H9 (cell line): Measurements from ENCODE around the gene PTPRS. TPM values are rescaled to one million over a fixed set of nuclear protein-coding genes. Genes with fewer than 3 reads are reported as not detected.

Source experiments
- DNase-seq: peaks from one replicate; pipeline ENCODE4 v3.0.0-alpha.2; 2017
- H2AFZ ChIP-seq: one replicate; pipeline ENCODE4 v1.6.1; 2013; ENCODE audit warnings: mild to moderate bottlenecking, low read length, control low read depth, moderate library complexity
- H2AK5ac ChIP-seq: 2 replicates; pipeline ENCODE4 v1.6.1; 2013; ENCODE audit warnings: low read length, control low read depth, mixed read lengths; ENCODE audit not compliant: insufficient read length
- H2BK120ac ChIP-seq: one replicate; pipeline ENCODE4 v1.6.1; 2013; ENCODE audit warnings: low read depth, mild to moderate bottlenecking, low read length, control low read depth, inconsistent platforms; ENCODE audit not compliant: poor library complexity, severe bottlenecking
- H2BK12ac ChIP-seq: 2 replicates; pipeline ENCODE4 v1.6.1; 2013; ENCODE audit warnings: low read length, control low read depth, mixed read lengths, low read depth; ENCODE audit not compliant: insufficient read length
- H2BK15ac ChIP-seq: 2 replicates; pipeline ENCODE4 v1.6.1; 2013; ENCODE audit warnings: low read depth, low read length, control low read depth
- H2BK20ac ChIP-seq: one replicate; pipeline ENCODE4 v1.6.1; 2013; ENCODE audit warnings: low read depth, mild to moderate bottlenecking, low read length, control low read depth, inconsistent platforms; ENCODE audit not compliant: poor library complexity, severe bottlenecking
- H2BK5ac ChIP-seq: 2 replicates; pipeline ENCODE4 v1.6.1; 2013; ENCODE audit warnings: low read length, control low read depth, mixed read lengths; ENCODE audit not compliant: insufficient read length
- H3K14ac ChIP-seq: 2 replicates; pipeline ENCODE4 v1.6.1; 2013; ENCODE audit warnings: low read length, control low read depth; ENCODE audit not compliant: insufficient read depth
- H3K18ac ChIP-seq: 2 replicates; pipeline ENCODE4 v1.6.1; 2013; ENCODE audit warnings: low read depth, mild to moderate bottlenecking, mixed read lengths, low read length, control low read depth; ENCODE audit not compliant: insufficient read length
- H3K23ac ChIP-seq: 2 replicates; pipeline ENCODE4 v1.6.1; 2013; ENCODE audit warnings: low read length, control low read depth, mixed read lengths, low read depth; ENCODE audit not compliant: insufficient read length
- H3K23me2 ChIP-seq: 2 replicates; pipeline ENCODE4 v1.6.1; 2013; ENCODE audit warnings: low read depth, mild to moderate bottlenecking, mixed read lengths, low read length, control low read depth; ENCODE audit not compliant: insufficient read length, poor library complexity, severe bottlenecking
- H3K27ac ChIP-seq: 2 replicates; pipeline ENCODE4 v1.5.1; 2013; ENCODE audit warnings: low read length, control low read depth, mixed read lengths, low read depth; ENCODE audit not compliant: insufficient read length
- H3K27me3 ChIP-seq: 2 replicates; pipeline ENCODE4 v1.6.1; 2013; ENCODE audit warnings: low read length, control low read depth, inconsistent platforms; ENCODE audit not compliant: insufficient read depth
- H3K4ac ChIP-seq: 2 replicates; pipeline ENCODE4 v1.6.1; 2013; ENCODE audit warnings: low read depth, mild to moderate bottlenecking, control low read depth, inconsistent platforms, low read length, moderate library complexity
- H3K4me1 ChIP-seq: 2 replicates; pipeline ENCODE4 v1.6.1; 2013; ENCODE audit warnings: low read length, control low read depth, inconsistent platforms; ENCODE audit not compliant: insufficient read depth
- H3K4me2 ChIP-seq: 2 replicates; pipeline ENCODE4 v1.6.1; 2013; ENCODE audit warnings: low read length, control low read depth, mixed read lengths; ENCODE audit not compliant: insufficient read length, insufficient read depth
- H3K56ac ChIP-seq: 2 replicates; pipeline ENCODE4 v1.6.1; 2013; ENCODE audit warnings: low read depth, mild to moderate bottlenecking, mixed read lengths, low read length, control low read depth; ENCODE audit not compliant: insufficient read length
- H3K79me1 ChIP-seq: 2 replicates; pipeline ENCODE4 v1.6.1; 2013; ENCODE audit warnings: low read depth, mild to moderate bottlenecking, moderate library complexity, low read length, control low read depth, inconsistent platforms; ENCODE audit not compliant: insufficient read depth, poor library complexity, severe bottlenecking
- H3K79me2 ChIP-seq: 2 replicates; pipeline ENCODE4 v1.6.1; 2013; ENCODE audit warnings: low read length, control low read depth, inconsistent platforms; ENCODE audit not compliant: insufficient read depth
- H3K9ac ChIP-seq: 2 replicates; pipeline ENCODE4 v1.6.1; 2013; ENCODE audit warnings: low read length, control low read depth, mixed read lengths; ENCODE audit not compliant: insufficient read length; ENCODE audit errors: extremely low read depth
- H3K9me3 ChIP-seq: one replicate; pipeline ENCODE4 v1.6.1; 2013; ENCODE audit warnings: low read depth, low read length, inconsistent platforms; ENCODE audit not compliant: control insufficient read depth
- H3T11ph ChIP-seq: one replicate; pipeline ENCODE4 v1.6.1; 2013; ENCODE audit warnings: mild to moderate bottlenecking, low read length, control low read depth, inconsistent platforms
- H4K20me1 ChIP-seq: one replicate; pipeline ENCODE4 v1.6.1; 2013; ENCODE audit not compliant: control insufficient read depth, insufficient read length, insufficient read depth
- H4K5ac ChIP-seq: 2 replicates; pipeline ENCODE4 v1.6.1; 2013; ENCODE audit warnings: low read depth, mild to moderate bottlenecking, mixed read lengths, low read length, control low read depth; ENCODE audit not compliant: insufficient read length
- H4K8ac ChIP-seq: replicated peaks from 2 replicates; pipeline ENCODE4 v1.6.1; 2013; ENCODE audit warnings: low read length, control low read depth, mixed read lengths, low read depth; ENCODE audit not compliant: insufficient read length
- H4K91ac ChIP-seq: 2 replicates; pipeline ENCODE4 v1.6.1; 2013; ENCODE audit warnings: low read depth, mild to moderate bottlenecking, moderate library complexity, mixed read lengths, low read length, control low read depth; ENCODE audit not compliant: insufficient read length
- H3K27ac Mint-ChIP-seq, 3 experiments: 2 replicates in 2 of 3; 3 replicates in 1 of 3; pipeline ENCODE4 v1.8.0; 2020 to 2021; ENCODE audit warnings: mixed read lengths in 3 of 3, mild to moderate bottlenecking in 1 of 3, moderate library complexity in 1 of 3
- H3K27me3 Mint-ChIP-seq: 2 replicates; pipeline ENCODE4 v1.8.0; 2021; ENCODE audit warnings: low read depth, mild to moderate bottlenecking, moderate library complexity, mixed read lengths
- H3K36me3 Mint-ChIP-seq, 3 experiments: 2 replicates in 2 of 3; 3 replicates in 1 of 3; pipeline ENCODE4 v1.8.0; 2020 to 2021; ENCODE audit warnings: low read depth in 3 of 3, mixed read lengths in 3 of 3; ENCODE audit not compliant: insufficient read depth in 1 of 3
- H3K4me1 Mint-ChIP-seq, 2 experiments: 2 replicates each; pipeline ENCODE4 v1.8.0; 2020; ENCODE audit warnings: mixed read lengths in 2 of 2
- H3K4me3 Mint-ChIP-seq, 2 experiments: 2 replicates in 1 of 2; 3 replicates in 1 of 2; pipeline ENCODE4 v1.8.0; 2020 to 2021; ENCODE audit warnings: mild to moderate bottlenecking in 2 of 2, mixed read lengths in 2 of 2, moderate library complexity in 1 of 2
- H3K9me3 Mint-ChIP-seq, 2 experiments: 2 replicates in 1 of 2; 3 replicates in 1 of 2; pipeline ENCODE4 v1.8.0; 2020; ENCODE audit warnings: mild to moderate bottlenecking in 2 of 2, mixed read lengths in 2 of 2, moderate library complexity in 1 of 2
- WGBS: extraction: QIAGEN DNeasy Blood & Tissue Kit; methylation state at CpG from one replicate; pipeline ENCODE4 v1.1.7; 2013; ENCODE audit warnings: missing lambda C conversion rate, low lambda C conversion rate, mixed read lengths; ENCODE audit not compliant: insufficient read length; ENCODE audit errors: extremely low coverage; 5-methylcytosine and 5-hydroxymethylcytosine counted together
- total RNA-seq: library from RNA; stranded (reverse); gene quantifications from 2 replicates; pipeline ENCODE4 v1.2.1, GENCODE V29; 2021
- TF ChIP-seq, protein P1 (sequence below): fragments of 200-600 bp; sonication (generic); conservative IDR thresholded peaks from 3 replicates; pipeline ENCODE4 v1.8.0; 2021; ENCODE audit warnings: antibody characterized with exemption, mild to moderate bottlenecking

The PTPRS gene
- total RNA-seq, 1 experiment from 2014 or later, result 186 TPM

GRCh38 chr19:5360003-5360780, 19.6 kb upstream of the PTPRS start:
- no peaks in the 10 kb centered on the region for H3K79me1 ChIP-seq
- no peak overlapping the region for H2BK120ac ChIP-seq
- peaks cover 38% of the 10 kb centered on the region for H3K27me3 Mint-ChIP-seq
- H3K14ac ChIP-seq, result no peak overlapping the region
- no peak overlapping the region for H3K23ac ChIP-seq
- TF ChIP-seq, protein P1, sequence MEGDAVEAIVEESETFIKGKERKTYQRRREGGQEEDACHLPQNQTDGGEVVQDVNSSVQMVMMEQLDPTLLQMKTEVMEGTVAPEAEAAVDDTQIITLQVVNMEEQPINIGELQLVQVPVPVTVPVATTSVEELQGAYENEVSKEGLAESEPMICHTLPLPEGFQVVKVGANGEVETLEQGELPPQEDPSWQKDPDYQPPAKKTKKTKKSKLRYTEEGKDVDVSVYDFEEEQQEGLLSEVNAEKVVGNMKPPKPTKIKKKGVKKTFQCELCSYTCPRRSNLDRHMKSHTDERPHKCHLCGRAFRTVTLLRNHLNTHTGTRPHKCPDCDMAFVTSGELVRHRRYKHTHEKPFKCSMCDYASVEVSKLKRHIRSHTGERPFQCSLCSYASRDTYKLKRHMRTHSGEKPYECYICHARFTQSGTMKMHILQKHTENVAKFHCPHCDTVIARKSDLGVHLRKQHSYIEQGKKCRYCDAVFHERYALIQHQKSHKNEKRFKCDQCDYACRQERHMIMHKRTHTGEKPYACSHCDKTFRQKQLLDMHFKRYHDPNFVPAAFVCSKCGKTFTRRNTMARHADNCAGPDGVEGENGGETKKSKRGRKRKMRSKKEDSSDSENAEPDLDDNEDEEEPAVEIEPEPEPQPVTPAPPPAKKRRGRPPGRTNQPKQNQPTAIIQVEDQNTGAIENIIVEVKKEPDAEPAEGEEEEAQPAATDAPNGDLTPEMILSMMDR, result no peak
- no peak overlapping the region; a peak in 1 of 5 replicates for H3K4me3 Mint-ChIP-seq
- H4K20me1 ChIP-seq, result no peaks in the 10 kb centered on the region
- no peak overlapping the region for H3K4ac ChIP-seq
- no peak overlapping the region for H2BK15ac ChIP-seq
- H3K18ac ChIP-seq, result no peak overlapping the region
- H4K91ac ChIP-seq, result no peak overlapping the region
- H3K23me2 ChIP-seq, result no peaks in the 10 kb centered on the region
- no peak overlapping the region for H2BK12ac ChIP-seq
- H3K27ac Mint-ChIP-seq, result no peak overlapping the region
- H2BK5ac ChIP-seq, result no peak overlapping the region
- no peak overlapping the region for H2AK5ac ChIP-seq
- H2BK20ac ChIP-seq, result no peak overlapping the region
- H2AFZ ChIP-seq, result no peak overlapping the region
- no CpG with 5 or more reads among the region's 9 CpGs for WGBS
- DNase-seq, result no peak
- H3K4me1 Mint-ChIP-seq, result peaks cover 9 to 15% of the 10 kb centered on the region in 2 experiments
- H3K36me3 Mint-ChIP-seq, result no peaks in the 10 kb centered on the region
- no peak overlapping the region for H4K8ac ChIP-seq
- no peaks in the 10 kb centered on the region for H3K9me3 ChIP-seq
- H3K56ac ChIP-seq, result no peak overlapping the region
- no peaks in the 10 kb centered on the region for H3K79me2 ChIP-seq
- no peak overlapping the region for H3T11ph ChIP-seq
- no peak overlapping the region for H4K5ac ChIP-seq
- H3K9ac ChIP-seq, result no peak overlapping the region
- no peaks in the 10 kb centered on the region for H3K27me3 ChIP-seq
- no peak overlapping the region for H3K27ac ChIP-seq
- peaks cover 0 to 6% of the 10 kb centered on the region in 2 experiments; a peak in 2 of 5 replicates for H3K9me3 Mint-ChIP-seq
- H3K4me1 ChIP-seq, result no peaks in the 10 kb centered on the region
- no peak overlapping the region for H3K4me2 ChIP-seq
